Measurements from ENCODE around the gene PGLYRP3.
"Not testable (repeated sequence)": the region's sequence is repeated elsewhere in the genome, so short reads cannot be mapped to it uniquely, and the experiment has no call there.

PGLYRP3 gene

GRCh38 chr1:153343811-153344717, 31.3 kb upstream of the PGLYRP3 start:
- Histone ChIP-seq H3K36me3 (ENCODE audit: insufficient read depth, low read length) (no peaks in the 10 kb centered on the region), H3K4me3 (ENCODE audit: low read length) (no peak overlapping the region), H3K9me3 (ENCODE audit: low read length) (no peaks in the 10 kb centered on the region), H3K27me3 (ENCODE audit: insufficient read depth, low read length) (peaks cover 5% of the 10 kb centered on the region), H3K4me1 (ENCODE audit: insufficient read depth, low read length) (no peaks in the 10 kb centered on the region), H2AFZ (ENCODE audit: low read depth, low read length) (no peak overlapping the region)

- no peak overlapping the region for H3K4me3 ChIP-seq (ENCODE audit: low read length)
- no peak overlapping the region for H2AFZ ChIP-seq (ENCODE audit: low read depth, low read length)
- peaks cover 4% of the 10 kb centered on the region for H3K27me3 ChIP-seq (ENCODE audit: insufficient read depth, low read length)
- H3K4me1 ChIP-seq (ENCODE audit: insufficient read depth, low read length) = no peaks in the 10 kb centered on the region
- no peaks in the 10 kb centered on the region for H3K36me3 ChIP-seq (ENCODE audit: insufficient read depth, low read length)
- no peaks in the 10 kb centered on the region for H3K9me3 ChIP-seq (ENCODE audit: low read length)
These were observed 30.4 kb upstream of the PGLYRP3 start for GRCh38 chr1:153343040-153343681.

DNA sequence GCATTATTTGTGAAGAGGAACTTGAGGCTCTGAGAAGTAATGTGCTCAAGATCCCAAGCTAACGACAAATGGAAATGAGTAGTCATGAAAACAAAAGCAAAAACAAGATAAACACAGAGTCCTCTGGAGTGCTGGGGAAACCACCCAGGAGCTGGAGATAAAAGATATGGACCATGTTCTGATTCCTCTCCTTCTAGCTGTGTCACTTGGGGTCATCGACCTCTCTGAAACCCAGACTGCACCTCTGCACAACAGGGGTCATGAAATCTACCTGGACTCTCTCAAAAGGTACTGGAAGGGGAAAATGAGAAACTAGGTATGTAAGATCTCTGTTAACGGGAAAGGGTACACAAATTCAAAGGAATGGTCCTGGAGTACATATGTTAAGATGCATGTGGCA, 29.4 kb upstream of the PGLYRP3 start:
- Histone ChIP-seq H3K4me3 (ENCODE audit: low read length) (no peak overlapping the region), H3K27me3 (ENCODE audit: insufficient read depth, low read length) (peaks cover 4% of the 10 kb centered on the region), H3K9me3 (ENCODE audit: low read length) (no peaks in the 10 kb centered on the region), H2AFZ (ENCODE audit: low read depth, low read length) (no peak overlapping the region), H3K36me3 (ENCODE audit: insufficient read depth, low read length) (no peaks in the 10 kb centered on the region), H3K4me1 (ENCODE audit: insufficient read depth, low read length) (no peaks in the 10 kb centered on the region)

GRCh38 chr1:153341431-153341934, 28.7 kb upstream of the PGLYRP3 start:
- Histone ChIP-seq H3K27me3 (ENCODE audit: insufficient read depth, low read length) (peaks cover 4% of the 10 kb centered on the region), H2AFZ (ENCODE audit: low read depth, low read length) (no peak overlapping the region), H3K9me3 (ENCODE audit: low read length) (no peaks in the 10 kb centered on the region), H3K36me3 (ENCODE audit: insufficient read depth, low read length) (no peaks in the 10 kb centered on the region), H3K4me1 (ENCODE audit: insufficient read depth, low read length) (no peaks in the 10 kb centered on the region), H3K4me3 (ENCODE audit: low read length) (no peak overlapping the region)

- H3K27me3 ChIP-seq (ENCODE audit: insufficient read depth, low read length) = peaks cover 4% of the 10 kb centered on the region
- no peak overlapping the region for H3K4me3 ChIP-seq (ENCODE audit: low read length)
- no peak overlapping the region for H2AFZ ChIP-seq (ENCODE audit: low read depth, low read length)
These were observed 27.6 kb upstream of the PGLYRP3 start for GRCh38 chr1:153340356-153340755.

GRCh38 chr1:153339802-153340201, 27.1 kb upstream of the PGLYRP3 start:
- Histone ChIP-seq H3K36me3 (ENCODE audit: insufficient read depth, low read length) (no peaks in the 10 kb centered on the region), H2AFZ (ENCODE audit: low read depth, low read length) (no peak overlapping the region), H3K27me3 (ENCODE audit: insufficient read depth, low read length) (peaks cover 4% of the 10 kb centered on the region), H3K9me3 (ENCODE audit: low read length) (no peaks in the 10 kb centered on the region), H3K4me3 (ENCODE audit: low read length) (no peak overlapping the region), H3K4me1 (ENCODE audit: insufficient read depth, low read length) (no peaks in the 10 kb centered on the region)

More at GRCh38 chr1:153340356-153340755, 27.6 kb upstream of the PGLYRP3 start:
- no peaks in the 10 kb centered on the region for H3K36me3 ChIP-seq (ENCODE audit: insufficient read depth, low read length)
- H3K4me1 ChIP-seq (ENCODE audit: insufficient read depth, low read length) = no peaks in the 10 kb centered on the region
- H3K9me3 ChIP-seq (ENCODE audit: low read length) = no peaks in the 10 kb centered on the region

DNA sequence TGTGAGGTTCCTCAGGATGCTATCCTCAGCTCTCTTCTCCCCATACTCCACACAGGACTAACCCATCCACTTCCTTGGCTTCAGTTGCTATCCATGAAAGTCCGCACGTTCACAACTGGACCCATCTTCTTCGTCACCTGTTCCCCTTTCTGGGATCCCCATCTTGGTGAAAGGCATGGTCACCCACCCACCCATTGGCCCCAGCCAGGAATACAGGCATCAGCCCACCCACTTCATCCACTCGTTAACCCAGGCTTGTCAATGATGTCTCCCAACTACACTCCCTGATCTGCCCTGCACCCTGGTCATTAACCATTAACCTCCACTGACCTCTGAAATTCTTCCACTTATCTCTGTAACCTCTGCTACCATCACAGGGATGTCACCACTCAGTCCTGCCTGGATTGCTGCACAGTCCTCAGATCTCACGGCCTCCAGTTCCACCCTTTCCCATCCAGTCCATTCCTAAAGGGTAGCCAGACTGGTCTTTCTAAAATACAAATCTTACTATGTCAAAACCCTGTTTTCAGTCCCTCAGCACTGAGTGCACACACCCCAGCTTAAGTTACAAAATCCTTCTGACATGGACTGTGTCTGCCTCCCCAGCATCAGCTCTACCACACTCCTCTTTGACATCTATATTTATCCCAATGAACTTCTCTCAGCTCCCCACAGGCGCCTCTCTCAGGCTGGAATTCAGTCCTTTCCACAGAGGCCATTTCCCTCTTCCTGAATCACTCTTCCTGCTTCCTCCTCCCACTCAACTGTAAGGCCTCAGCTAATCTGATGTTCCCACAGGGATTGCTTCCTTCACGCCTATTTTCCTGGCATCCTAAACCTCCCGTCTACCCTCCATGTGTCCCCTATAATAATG, 25.5 kb upstream of the PGLYRP3 start:
- H3K4me1 ChIP-seq (ENCODE audit: insufficient read depth, low read length) = no peaks in the 10 kb centered on the region
- no peaks in the 10 kb centered on the region for H3K36me3 ChIP-seq (ENCODE audit: insufficient read depth, low read length)
- H3K4me3 ChIP-seq (ENCODE audit: low read length) = no peak overlapping the region
- no peaks in the 10 kb centered on the region for H3K9me3 ChIP-seq (ENCODE audit: low read length)
- no peak overlapping the region for H2AFZ ChIP-seq (ENCODE audit: low read depth, low read length)
- no peaks in the 10 kb centered on the region for H3K27me3 ChIP-seq (ENCODE audit: insufficient read depth, low read length)

- Histone ChIP-seq H3K36me3 (ENCODE audit: insufficient read depth, low read length) (no peaks in the 10 kb centered on the region), H3K27me3 (ENCODE audit: insufficient read depth, low read length) (no peaks in the 10 kb centered on the region), H3K4me1 (ENCODE audit: insufficient read depth, low read length) (no peaks in the 10 kb centered on the region), H2AFZ (ENCODE audit: low read depth, low read length) (no peak overlapping the region), H3K4me3 (ENCODE audit: low read length) (no peak overlapping the region), H3K9me3 (ENCODE audit: low read length) (no peaks in the 10 kb centered on the region)
These were observed 23.9 kb upstream of the PGLYRP3 start for GRCh38 chr1:153336650-153337049.

GRCh38 chr1:153333902-153334301, 21.1 kb upstream of the PGLYRP3 start:
- no peaks in the 10 kb centered on the region for H3K4me1 ChIP-seq (ENCODE audit: insufficient read depth, low read length)
- H3K4me3 ChIP-seq (ENCODE audit: low read length) = no peak overlapping the region

GRCh38 chr1:153324912-153325311, 12.2 kb upstream of the PGLYRP3 start:
- H3K27me3 ChIP-seq (ENCODE audit: insufficient read depth, low read length) = no peaks in the 10 kb centered on the region
- no peak overlapping the region for H2AFZ ChIP-seq (ENCODE audit: low read depth, low read length)
- no peaks in the 10 kb centered on the region for H3K4me1 ChIP-seq (ENCODE audit: insufficient read depth, low read length)
- H3K36me3 ChIP-seq (ENCODE audit: insufficient read depth, low read length) = no peaks in the 10 kb centered on the region
- no peak overlapping the region for H3K4me3 ChIP-seq (ENCODE audit: low read length)
- peaks cover 2% of the 10 kb centered on the region for H3K9me3 ChIP-seq (ENCODE audit: low read length)

More at GRCh38 chr1:153333902-153334301, 21.1 kb upstream of the PGLYRP3 start:
- H3K27me3 ChIP-seq (ENCODE audit: insufficient read depth, low read length) = no peaks in the 10 kb centered on the region
- H3K36me3 ChIP-seq (ENCODE audit: insufficient read depth, low read length) = no peaks in the 10 kb centered on the region
- H3K9me3 ChIP-seq (ENCODE audit: low read length) = no peaks in the 10 kb centered on the region
- no peak overlapping the region for H2AFZ ChIP-seq (ENCODE audit: low read depth, low read length)

- Histone ChIP-seq H2AFZ (ENCODE audit: low read depth, low read length) (no peak overlapping the region), H3K27me3 (ENCODE audit: insufficient read depth, low read length) (no peaks in the 10 kb centered on the region), H3K4me1 (ENCODE audit: insufficient read depth, low read length) (no peaks in the 10 kb centered on the region), H3K9me3 (ENCODE audit: low read length) (peaks cover 2% of the 10 kb centered on the region), H3K4me3 (ENCODE audit: low read length) (no peak overlapping the region), H3K36me3 (ENCODE audit: insufficient read depth, low read length) (no peaks in the 10 kb centered on the region)
These were observed 9.8 kb upstream of the PGLYRP3 start for GRCh38 chr1:153322568-153322967.

DNA sequence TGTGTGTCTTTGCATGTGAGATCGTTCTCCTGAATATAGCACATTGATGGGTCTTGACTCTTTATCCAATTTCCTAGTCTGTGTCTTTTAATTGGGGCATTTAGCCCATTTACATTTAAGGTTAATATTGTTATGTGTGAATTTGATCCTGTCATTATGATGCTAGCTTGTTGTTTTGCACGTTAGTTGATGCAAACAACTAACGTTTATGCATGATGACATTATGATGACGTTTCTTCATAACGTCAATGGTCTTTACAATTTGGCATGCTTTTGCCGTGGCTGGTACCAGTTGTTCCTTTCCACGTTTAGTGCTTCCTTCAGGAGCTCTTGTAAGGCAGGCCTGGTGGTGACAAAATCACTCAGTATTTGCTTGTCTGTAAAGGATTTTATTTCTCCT, 5.4 kb upstream of the PGLYRP3 start:
- H3K36me3 ChIP-seq (ENCODE audit: insufficient read depth, low read length); H3K4me1 ChIP-seq (ENCODE audit: insufficient read depth, low read length); H2AFZ ChIP-seq (ENCODE audit: low read depth, low read length); H3K4me3 ChIP-seq (ENCODE audit: low read length); H3K9me3 ChIP-seq (ENCODE audit: low read length); H3K27me3 ChIP-seq (ENCODE audit: insufficient read depth, low read length): not testable (repeated sequence)

GRCh38 chr1:153316013-153316412, 3.3 kb upstream of the PGLYRP3 start:
- H3K27me3 ChIP-seq (ENCODE audit: insufficient read depth, low read length); H3K4me1 ChIP-seq (ENCODE audit: insufficient read depth, low read length); H3K4me3 ChIP-seq (ENCODE audit: low read length); H2AFZ ChIP-seq (ENCODE audit: low read depth, low read length); H3K36me3 ChIP-seq (ENCODE audit: insufficient read depth, low read length); H3K9me3 ChIP-seq (ENCODE audit: low read length): not testable (repeated sequence)
